ENCODE results near the gene BUD13.

GRCh38 chr11:116822575-116822974 lies 49.8 kb upstream of the BUD13 start:
- TF ChIP-seq CTCF (IDR thresholded peaks at IDR 0.05) (no peak), POLR2AphosphoS5 (IDR thresholded peaks at IDR 0.05) (no peak)
